Smooth muscle cell of bladder (primary cell): ENCODE results near the gene PFKP. TPM values are rescaled to one million over a fixed set of nuclear protein-coding genes. Genes with fewer than 3 reads are reported as not detected.

Experiments
- total RNA-seq: library from RNA; depleted of rRNA; stranded (reverse); fragments of >200 nt; gene quantifications from 2 replicates; pipeline ENCODE4 v1.2.3, GENCODE V29; 2014

Gene PFKP
- total RNA-seq: 123 and 222 TPM in 2 replicates

DNA sequence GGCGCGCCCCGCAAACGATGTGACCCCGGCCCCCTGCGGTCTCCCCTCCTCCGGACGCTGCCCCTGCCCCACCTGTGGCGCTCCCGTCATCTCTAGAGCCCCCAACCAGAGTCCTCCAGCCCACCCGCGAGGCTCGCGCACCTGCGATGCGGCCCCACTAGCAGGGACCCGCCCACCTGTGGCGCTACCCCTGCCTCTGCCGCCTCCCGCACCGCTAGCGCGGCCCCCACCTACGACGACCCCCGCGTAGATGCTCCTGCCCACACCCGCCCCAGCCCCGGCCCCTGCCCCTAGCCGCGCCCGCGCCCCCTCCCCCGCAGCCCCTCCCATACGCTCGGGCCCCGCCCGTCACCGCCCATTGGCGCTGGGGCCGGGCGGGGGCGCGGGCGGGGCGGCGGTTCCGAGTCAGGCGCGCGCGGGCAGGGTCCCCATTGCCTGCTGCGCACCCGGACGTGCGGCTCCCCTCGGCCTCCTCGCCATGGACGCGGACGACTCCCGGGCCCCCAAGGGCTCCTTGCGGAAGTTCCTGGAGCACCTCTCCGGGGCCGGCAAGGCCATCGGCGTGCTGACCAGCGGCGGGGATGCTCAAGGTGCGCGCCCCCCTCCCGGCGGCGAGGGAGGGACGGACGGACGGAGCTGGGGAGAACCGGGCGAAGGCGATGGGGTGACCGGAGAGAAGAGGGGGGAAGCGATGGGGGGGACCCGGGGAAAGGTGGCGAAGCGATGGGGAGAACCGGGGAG lies at the start of gene PFKP:
Gene PFKP (plus strand): TSS at position 431 of the 741 bp plus-strand sequence. CDS start 48 bp downstream, at position 479.

DNA sequence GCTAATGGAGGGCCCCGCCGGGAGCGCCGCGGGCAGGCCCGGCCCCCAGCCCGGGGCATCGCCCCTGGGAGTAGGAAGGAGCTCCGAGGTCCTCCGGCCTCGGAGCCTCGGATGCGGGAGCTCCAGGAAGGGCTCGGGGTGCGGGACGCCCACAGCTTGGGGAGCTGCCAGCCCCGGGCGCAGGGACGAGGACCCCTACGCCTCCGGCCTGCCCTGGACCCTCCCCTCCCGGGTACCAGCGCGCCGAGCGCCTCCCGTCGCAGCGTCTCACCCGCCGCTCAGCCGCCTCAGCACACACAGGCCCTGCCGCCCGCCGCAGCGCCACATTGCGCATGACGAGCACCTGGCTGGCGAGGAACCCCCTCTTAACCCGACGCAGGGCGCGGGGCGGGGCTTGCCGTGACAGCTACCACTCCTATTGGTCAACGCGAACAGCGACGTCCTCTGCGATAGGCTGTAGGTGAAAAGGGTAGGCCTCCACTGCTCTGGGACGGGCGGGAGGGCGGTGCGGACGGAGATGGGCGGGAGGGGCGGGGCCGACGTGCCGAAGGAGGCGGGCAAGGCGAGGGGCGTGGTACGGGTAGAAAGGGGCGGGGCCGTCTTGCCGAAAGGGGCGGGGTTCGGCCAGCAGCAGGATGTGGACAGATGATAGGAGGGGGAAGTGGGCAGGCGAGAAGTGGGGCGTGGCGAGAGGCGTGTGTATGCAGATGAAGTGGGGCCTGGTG lies 105.3 kb downstream of the PFKP start, which contains the start of gene PITRM1:
Gene PITRM1 (minus strand): TSS at position 337 of the 725 bp plus-strand sequence. CDS start 10 bp downstream, at position 327.

Other genes starting within 250 kb of the PFKP start
- gene PITRM1, start 105.2 kb downstream of the PFKP start, total RNA-seq: 38.5 and 45.8 TPM in 2 replicates